HL-60 (cell line): ENCODE data around the gene RSPH1.
A peak's percentile ranks its signal among the peaks of the same experiment; 100 is the strongest.

Experiments
- DNase-seq, 2 experiments: peaks; one replicate each; pipeline ENCODE4 v3.0.0-alpha.2; 2010 to 2020; ENCODE audit warnings: low read depth in 1 of 2, low spot score in 1 of 2
- H3K27ac ChIP-seq: fragments of 250-450 bp; sonication (Bioruptor Pico); replicated peaks from 2 replicates; pipeline ENCODE4 v1.5.1; 2020; ENCODE audit warnings: mild to moderate bottlenecking, moderate library complexity
- H3K27me3 ChIP-seq: fragments of 250-450 bp; sonication (Bioruptor Pico); 2 replicates; pipeline ENCODE4 v1.5.1; 2021; ENCODE audit warnings: mild to moderate bottlenecking, moderate library complexity; ENCODE audit not compliant: insufficient read depth, poor library complexity, severe bottlenecking
- H3K4me3 ChIP-seq: replicated peaks from 2 replicates; pipeline ENCODE4 v1.5.1; 2011; ENCODE audit warnings: mild to moderate bottlenecking, control low read depth, low read length; ENCODE audit not compliant: insufficient read depth
- CTCF ChIP-seq: IDR thresholded peaks from one replicate; pipeline ENCODE4 v1.5.1; 2011; ENCODE audit warnings: low read length, control low read depth, inconsistent platforms; ENCODE audit not compliant: insufficient read depth
- GABPA ChIP-seq: IDR thresholded peaks from 2 replicates; pipeline ENCODE4 v1.6.1; 2012; ENCODE audit warnings: low read depth
- POLR2AphosphoS5 ChIP-seq: IDR thresholded peaks from 2 replicates; pipeline ENCODE4 v1.6.1; 2012; ENCODE audit warnings: low read depth
- REST ChIP-seq: IDR thresholded peaks from 2 replicates; pipeline ENCODE4 v1.6.1; 2012; ENCODE audit warnings: low read depth; ENCODE audit not compliant: insufficient replicate concordance
- SPI1 ChIP-seq: IDR thresholded peaks from 2 replicates; pipeline ENCODE4 v1.6.1; 2012; ENCODE audit warnings: low read depth, mild to moderate bottlenecking, borderline replicate concordance

Gene RSPH1

GRCh38 chr21:42522271-42522670 is 26.2 kb upstream of the RSPH1 start:
- Histone ChIP-seq H3K27ac (no peak overlapping the region), H3K27me3 (no peaks in the 10 kb centered on the region), H3K4me3 (no peak overlapping the region)
- DNase-seq, result no peak
- TF ChIP-seq REST (no peak), POLR2AphosphoS5 (no peak), SPI1 (no peak), CTCF (no peak), GABPA (no peak)

DNA sequence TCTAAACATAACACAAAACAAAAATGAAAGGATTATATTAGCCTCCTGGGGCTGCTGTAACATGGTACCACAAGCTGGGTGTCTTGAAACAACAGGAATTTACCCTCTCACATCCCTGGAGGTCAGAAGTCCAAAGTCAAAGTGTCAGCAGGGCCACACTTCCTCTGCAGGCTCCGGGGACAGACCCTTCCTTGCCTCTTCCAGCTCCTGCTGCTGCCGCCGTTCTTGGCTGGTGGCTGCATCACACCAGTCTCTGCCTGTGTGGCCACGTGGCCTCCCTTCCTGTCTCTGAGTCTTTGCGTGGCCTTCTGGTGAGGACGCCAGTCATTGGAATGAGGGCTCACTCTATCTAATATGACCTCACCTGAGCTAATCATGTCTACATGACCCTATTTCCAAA is 25.8 kb upstream of the RSPH1 start:
- H3K27me3 ChIP-seq, result no peaks in the 10 kb centered on the region
- DNase-seq, result no peak
- H3K4me3 ChIP-seq, result no peak overlapping the region
- no peak overlapping the region for H3K27ac ChIP-seq
- no peak for TF ChIP-seq REST
- no peak for TF ChIP-seq SPI1

DNA sequence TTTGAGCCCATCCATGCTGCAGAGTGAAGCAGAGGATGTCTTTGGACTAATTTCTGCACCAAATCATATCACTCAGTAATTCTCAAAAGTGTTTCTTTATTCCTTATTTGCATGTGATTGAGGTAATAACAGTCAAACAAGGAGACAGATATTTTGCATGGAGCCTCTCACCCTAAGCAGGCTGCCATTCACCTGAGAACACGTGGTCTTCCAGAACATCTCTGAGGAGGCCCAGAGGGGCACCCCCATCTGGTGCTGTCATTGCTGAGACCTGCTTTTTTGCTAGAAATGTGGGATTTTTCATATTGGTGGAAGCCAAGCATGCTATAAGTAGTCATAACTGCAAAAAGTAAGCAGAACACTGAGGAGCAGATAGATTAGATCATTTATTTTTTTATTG is 25.4 kb upstream of the RSPH1 start:
- H3K4me3 ChIP-seq, result no peak overlapping the region
- TF ChIP-seq POLR2AphosphoS5, result no peak
- TF ChIP-seq GABPA, result no peak
- TF ChIP-seq REST, result no peak
- no peak for TF ChIP-seq CTCF
- TF ChIP-seq SPI1, result no peak
- no peak overlapping the region for H3K27ac ChIP-seq
- DNase-seq, result no peak
- no peaks in the 10 kb centered on the region for H3K27me3 ChIP-seq

- H3K27me3 ChIP-seq, result no peaks in the 10 kb centered on the region
- TF ChIP-seq SPI1 (peak; percentile 61), POLR2AphosphoS5 (no peak)
- H3K4me3 ChIP-seq, result no peak overlapping the region
- DNase-seq, result no peak
- no peak overlapping the region for H3K27ac ChIP-seq
Observed at GRCh38 chr21:42520628-42521253, 24.7 kb upstream of the RSPH1 start.
